Cortex of kidney (tissue), 1 donor: Measurements from ENCODE around the gene ZNF133.
"Not testable (repeated sequence)": the region's sequence is repeated elsewhere in the genome, so short reads cannot be mapped to it uniquely, and the experiment has no call there.

Source experiments
- DNase-seq: peaks from one replicate; lab custom pipeline; 2025; lab: John Stamatoyannopoulos, UW

Gene ZNF133

GRCh38 chr20:18284805-18285533 lies 3.4 kb upstream of the ZNF133 start:
- no peak for DNase-seq

- no peak for DNase-seq
Observed at GRCh38 chr20:18287546-18287914, 797 bp upstream of the ZNF133 start.

GRCh38 chr20:18288749-18289267 lies 481 bp downstream of the ZNF133 start:
- DNase-seq, result no peak

- DNase-seq, result no peak
Observed at GRCh38 chr20:18289306-18289705, 979 bp downstream of the ZNF133 start.

GRCh38 chr20:18299364-18299763 lies 11.0 kb downstream of the ZNF133 start:
- DNase-seq, result no peak

- DNase-seq, result no peak
Observed at GRCh38 chr20:18304618-18305017, 16.3 kb downstream of the ZNF133 start.

GRCh38 chr20:18307301-18307700 lies 19.0 kb downstream of the ZNF133 start:
- no peak for DNase-seq

GRCh38 chr20:18310051-18310450 lies 21.7 kb downstream of the ZNF133 start:
- DNase-seq, result no peak

GRCh38 chr20:18310592-18310991 lies 22.3 kb downstream of the ZNF133 start:
- no peak for DNase-seq

- DNase-seq, result no peak
Observed at GRCh38 chr20:18312723-18313122, 24.4 kb downstream of the ZNF133 start.

- no peak for DNase-seq
Observed at GRCh38 chr20:18313411-18313810, 25.1 kb downstream of the ZNF133 start.

- DNase-seq, result no peak
Observed at GRCh38 chr20:18314786-18315406, 26.6 kb downstream of the ZNF133 start.

- DNase-seq, result no peak
Observed at GRCh38 chr20:18316166-18316565, 27.8 kb downstream of the ZNF133 start.

- DNase-seq, result no peak
Observed at GRCh38 chr20:18321316-18321715, 33.0 kb downstream of the ZNF133 start.

- DNase-seq, result no peak
Observed at GRCh38 chr20:18321976-18322950, 33.9 kb downstream of the ZNF133 start.

GRCh38 chr20:18323705-18324104 lies 35.4 kb downstream of the ZNF133 start:
- DNase-seq, result no peak

- DNase-seq, result no peak
Observed at GRCh38 chr20:18324596-18325089, 36.3 kb downstream of the ZNF133 start.

- no peak for DNase-seq
Observed at GRCh38 chr20:18326990-18327389, 38.7 kb downstream of the ZNF133 start.

GRCh38 chr20:18331694-18332093 lies 43.4 kb downstream of the ZNF133 start:
- no peak for DNase-seq

- not testable (repeated sequence) for DNase-seq
Observed at GRCh38 chr20:18349749-18350148, 61.4 kb downstream of the ZNF133 start.

GRCh38 chr20:18359854-18360253 lies 71.5 kb downstream of the ZNF133 start:
- no peak for DNase-seq

- DNase-seq, result no peak
Observed at GRCh38 chr20:18360635-18361034, 72.3 kb downstream of the ZNF133 start.
